ENCODE results near the gene ARL3.
"Not testable (repeated sequence)": the region's sequence is repeated elsewhere in the genome, so short reads cannot be mapped to it uniquely, and the experiment has no call there.

ARL3 gene

GRCh38 chr10:102735065-102735562, 20.9 kb upstream of the ARL3 start:
- DNase-seq (ENCODE audit: low spot score) = no peak

- no peak for DNase-seq (ENCODE audit: low spot score)
These were observed 18.5 kb upstream of the ARL3 start for GRCh38 chr10:102732661-102733060.

GRCh38 chr10:102731222-102731800, 17.1 kb upstream of the ARL3 start:
- DNase-seq (ENCODE audit: low spot score) = no peak

GRCh38 chr10:102729029-102730026, 15.1 kb upstream of the ARL3 start:
- DNase-seq (ENCODE audit: low spot score) = peak; percentile 73

GRCh38 chr10:102727037-102727818, 13.0 kb upstream of the ARL3 start:
- DNase-seq (ENCODE audit: low spot score) = no peak

GRCh38 chr10:102726274-102726673, 12.1 kb upstream of the ARL3 start:
- no peak for DNase-seq (ENCODE audit: low spot score)

GRCh38 chr10:102723989-102724388, 9.8 kb upstream of the ARL3 start:
- DNase-seq (ENCODE audit: low spot score) = no peak

- no peak for DNase-seq (ENCODE audit: low spot score)
These were observed 7.8 kb upstream of the ARL3 start for GRCh38 chr10:102721954-102722353.

GRCh38 chr10:102720775-102721301, 6.6 kb upstream of the ARL3 start:
- DNase-seq (ENCODE audit: low spot score) = no peak

GRCh38 chr10:102720337-102720736, 6.1 kb upstream of the ARL3 start:
- no peak for DNase-seq (ENCODE audit: low spot score)

- DNase-seq (ENCODE audit: low spot score) = no peak
These were observed 4.0 kb upstream of the ARL3 start for GRCh38 chr10:102718220-102718619.

- DNase-seq (ENCODE audit: low spot score) = not testable (repeated sequence)
These were observed 2.8 kb upstream of the ARL3 start for GRCh38 chr10:102716900-102717565.

GRCh38 chr10:102715880-102716279, 1.7 kb upstream of the ARL3 start:
- DNase-seq (ENCODE audit: low spot score) = no peak

GRCh38 chr10:102714621-102715455, 641 bp upstream of the ARL3 start, which contains the start of gene SFXN2:
Gene SFXN2 (plus strand): TSS chr10:102714636. CDS start chr10:102726637, 12,001 bp downstream.
- no peak for DNase-seq (ENCODE audit: low spot score)

- DNase-seq (ENCODE audit: low spot score) = no peak
These were observed 721 bp downstream of the ARL3 start for GRCh38 chr10:102713539-102713813.

GRCh38 chr10:102712843-102713538, 1.2 kb downstream of the ARL3 start:
- no peak for DNase-seq (ENCODE audit: low spot score)

- DNase-seq (ENCODE audit: low spot score) = no peak
These were observed 2.1 kb downstream of the ARL3 start for GRCh38 chr10:102712089-102712488.

GRCh38 chr10:102710609-102711008, 3.6 kb downstream of the ARL3 start:
- no peak for DNase-seq (ENCODE audit: low spot score)

- DNase-seq (ENCODE audit: low spot score) = no peak
These were observed 8.7 kb downstream of the ARL3 start for GRCh38 chr10:102705531-102705930.

GRCh38 chr10:102704915-102705314, 9.3 kb downstream of the ARL3 start:
- DNase-seq (ENCODE audit: low spot score) = no peak
